GM13976 (cell line): ENCODE results near the gene SAMD4A.

ENCODE experiments used
- DNase-seq: peaks from one replicate; pipeline ENCODE4 v3.0.0; 2012; ENCODE audit warnings: low spot score
- in situ Hi-C: fragments of 300-500 bp; cut with MboI; formaldehyde crosslinking; loops from one replicate; pipeline ENCODE4 v1.12.0; 2022; ENCODE audit warnings: low sequenced_read_pairs, mixed read lengths, inconsistent platforms; ENCODE audit not compliant: unreplicated experiment
- TF ChIP-seq, protein P1 (sequence below): IDR thresholded peaks from 2 replicates; pipeline ENCODE4 v1.5.1; 2012; ENCODE audit warnings: borderline replicate concordance, mild to moderate bottlenecking; ENCODE audit not compliant: insufficient read depth; ENCODE audit errors: extremely low read depth, missing control alignments, control extremely low read depth

Gene SAMD4A

DNA sequence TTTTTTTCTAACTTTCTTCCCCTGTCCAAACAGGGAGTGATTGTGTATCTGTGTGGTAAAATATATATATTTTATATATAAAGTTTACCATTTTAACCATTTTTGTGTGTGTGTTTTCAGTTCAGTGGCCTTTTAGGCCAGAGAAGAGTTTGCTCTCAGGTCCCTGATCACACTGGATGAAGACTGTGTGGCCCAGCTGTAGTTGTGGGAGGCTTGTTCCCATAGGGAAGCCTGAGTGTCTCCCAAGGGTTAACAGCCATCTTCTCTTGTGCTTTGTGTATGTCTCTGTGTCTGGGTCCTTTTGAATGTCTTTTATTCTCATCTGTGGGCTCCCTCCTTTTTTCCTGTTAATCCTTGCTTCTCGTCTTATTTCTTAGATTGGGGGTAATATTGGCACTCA is 33.8 kb upstream of the SAMD4A start:
- in situ Hi-C loops, result no loop called here
- TF ChIP-seq, protein P1, sequence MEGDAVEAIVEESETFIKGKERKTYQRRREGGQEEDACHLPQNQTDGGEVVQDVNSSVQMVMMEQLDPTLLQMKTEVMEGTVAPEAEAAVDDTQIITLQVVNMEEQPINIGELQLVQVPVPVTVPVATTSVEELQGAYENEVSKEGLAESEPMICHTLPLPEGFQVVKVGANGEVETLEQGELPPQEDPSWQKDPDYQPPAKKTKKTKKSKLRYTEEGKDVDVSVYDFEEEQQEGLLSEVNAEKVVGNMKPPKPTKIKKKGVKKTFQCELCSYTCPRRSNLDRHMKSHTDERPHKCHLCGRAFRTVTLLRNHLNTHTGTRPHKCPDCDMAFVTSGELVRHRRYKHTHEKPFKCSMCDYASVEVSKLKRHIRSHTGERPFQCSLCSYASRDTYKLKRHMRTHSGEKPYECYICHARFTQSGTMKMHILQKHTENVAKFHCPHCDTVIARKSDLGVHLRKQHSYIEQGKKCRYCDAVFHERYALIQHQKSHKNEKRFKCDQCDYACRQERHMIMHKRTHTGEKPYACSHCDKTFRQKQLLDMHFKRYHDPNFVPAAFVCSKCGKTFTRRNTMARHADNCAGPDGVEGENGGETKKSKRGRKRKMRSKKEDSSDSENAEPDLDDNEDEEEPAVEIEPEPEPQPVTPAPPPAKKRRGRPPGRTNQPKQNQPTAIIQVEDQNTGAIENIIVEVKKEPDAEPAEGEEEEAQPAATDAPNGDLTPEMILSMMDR, result no peak
- no peak for DNase-seq

GRCh38 chr14:54535126-54535525 is 31.8 kb upstream of the SAMD4A start:
- in situ Hi-C loops, result no loop called here
- TF ChIP-seq, protein P1, result no peak
- DNase-seq, result no peak

DNA sequence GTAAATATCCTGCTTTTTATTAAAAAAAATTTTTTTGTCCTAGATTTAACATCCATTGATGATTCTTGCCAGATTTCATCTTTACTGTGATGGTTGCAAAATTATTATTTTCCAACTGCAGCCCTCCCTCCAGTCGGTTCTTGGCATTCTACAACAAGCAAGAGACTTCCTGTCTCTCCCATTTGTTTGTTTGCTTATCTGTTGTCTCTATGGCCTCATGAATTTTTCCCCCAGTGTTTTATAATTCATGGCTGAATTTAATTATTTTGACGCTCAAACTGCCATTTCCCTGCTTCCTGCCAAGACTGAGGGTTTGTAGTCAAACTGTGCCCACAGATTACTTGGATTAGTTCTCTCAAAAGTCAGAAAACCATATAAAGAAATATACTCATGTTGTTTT is 31.3 kb upstream of the SAMD4A start:
- in situ Hi-C loops, result no loop called here
- no peak for DNase-seq
- TF ChIP-seq, protein P1, result no peak

DNA sequence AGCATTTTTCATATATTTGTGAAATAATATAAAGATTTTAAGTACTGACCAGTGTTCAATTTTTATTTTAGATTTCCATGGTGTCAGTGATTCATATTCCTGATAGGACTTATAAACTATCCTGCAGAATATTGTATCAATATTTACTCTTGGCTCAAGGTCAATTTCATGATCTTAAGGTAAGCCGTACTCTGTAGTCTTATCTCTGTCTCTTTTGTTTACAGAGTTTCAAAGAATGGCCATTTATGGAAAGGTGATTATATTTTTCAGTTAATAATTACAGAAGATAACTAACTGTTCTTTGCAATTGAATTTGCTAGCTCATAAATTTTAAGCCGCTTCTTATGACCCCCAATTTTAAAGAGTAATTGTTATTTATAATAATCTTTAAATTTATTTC is 29.3 kb upstream of the SAMD4A start:
- no peak for DNase-seq
- in situ Hi-C loops, result no loop called here

GRCh38 chr14:54538055-54538454 is 28.9 kb upstream of the SAMD4A start:
- DNase-seq, result no peak
- TF ChIP-seq, protein P1, result no peak
- in situ Hi-C loops, result no loop called here

More for the DNA sequence above, 29.3 kb upstream of the SAMD4A start:
- TF ChIP-seq, protein P1, result no peak

DNA sequence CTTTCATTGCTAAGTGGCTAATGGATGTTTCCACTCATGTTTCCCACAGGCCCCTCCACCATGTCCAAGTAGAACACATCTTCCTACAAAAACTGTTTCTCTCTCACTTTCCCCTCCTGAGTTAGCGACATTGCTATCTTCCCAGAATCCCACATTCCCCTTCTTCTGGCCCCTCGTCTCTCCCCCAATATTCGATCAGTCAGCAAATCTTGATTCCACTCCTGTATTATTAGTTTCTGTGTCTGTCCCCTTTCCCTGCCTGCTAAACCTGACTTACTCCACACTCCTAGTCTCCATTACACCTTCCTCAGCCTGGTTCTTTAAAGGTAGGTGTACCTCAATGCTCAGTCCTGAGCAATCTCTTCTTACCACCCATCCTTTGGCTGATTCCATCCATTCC is 19.3 kb upstream of the SAMD4A start:
- TF ChIP-seq, protein P1, result no peak
- in situ Hi-C loops, result no loop called here
- DNase-seq, result no peak

GRCh38 chr14:54548491-54548890 is 18.4 kb upstream of the SAMD4A start:
- no peak for DNase-seq
- in situ Hi-C loops, result no loop called here
- TF ChIP-seq, protein P1, result no peak
